PFSK-1 (cell line): ENCODE results near the gene CKMT2.

Source experiments
- FOXP2 ChIP-seq: optimal IDR thresholded peaks from 2 replicates; pipeline ENCODE3; 2011; ENCODE audit warnings: borderline replicate concordance, control low read depth, inconsistent platforms; ENCODE audit not compliant: insufficient read depth; ENCODE audit errors: extremely low read length, extremely low read depth
- POLR2AphosphoS5 ChIP-seq: IDR thresholded peaks from 2 replicates; pipeline ENCODE4 v1.6.1; 2012; ENCODE audit warnings: low read depth, mild to moderate bottlenecking, control low read depth, low read length, moderate library complexity
- SIN3A ChIP-seq: IDR thresholded peaks from 2 replicates; pipeline ENCODE4 v1.6.1; 2012; ENCODE audit warnings: mild to moderate bottlenecking, low read length, moderate library complexity, borderline replicate concordance; ENCODE audit not compliant: insufficient read depth
- TAF1 ChIP-seq: IDR thresholded peaks from 2 replicates; pipeline ENCODE4 v1.6.1; 2012; ENCODE audit warnings: low read length, control low read depth, borderline replicate concordance; ENCODE audit not compliant: insufficient read depth
- TF ChIP-seq, protein P1 (sequence below), 2 experiments: IDR thresholded peaks; 2 replicates each; pipeline versions ENCODE4 v1.6.1 to v1.8.0; 2011 to 2012; ENCODE audit warnings: low read depth in 2 of 2, low read length in 2 of 2, control low read depth in 1 of 2, inconsistent platforms in 1 of 2, mild to moderate bottlenecking in 1 of 2, moderate library complexity in 1 of 2; ENCODE audit not compliant: insufficient read depth in 1 of 2

CKMT2 gene

GRCh38 chr5:81269751-81270393 lies 36.8 kb downstream of the CKMT2 start:
- TF ChIP-seq, protein P1, sequence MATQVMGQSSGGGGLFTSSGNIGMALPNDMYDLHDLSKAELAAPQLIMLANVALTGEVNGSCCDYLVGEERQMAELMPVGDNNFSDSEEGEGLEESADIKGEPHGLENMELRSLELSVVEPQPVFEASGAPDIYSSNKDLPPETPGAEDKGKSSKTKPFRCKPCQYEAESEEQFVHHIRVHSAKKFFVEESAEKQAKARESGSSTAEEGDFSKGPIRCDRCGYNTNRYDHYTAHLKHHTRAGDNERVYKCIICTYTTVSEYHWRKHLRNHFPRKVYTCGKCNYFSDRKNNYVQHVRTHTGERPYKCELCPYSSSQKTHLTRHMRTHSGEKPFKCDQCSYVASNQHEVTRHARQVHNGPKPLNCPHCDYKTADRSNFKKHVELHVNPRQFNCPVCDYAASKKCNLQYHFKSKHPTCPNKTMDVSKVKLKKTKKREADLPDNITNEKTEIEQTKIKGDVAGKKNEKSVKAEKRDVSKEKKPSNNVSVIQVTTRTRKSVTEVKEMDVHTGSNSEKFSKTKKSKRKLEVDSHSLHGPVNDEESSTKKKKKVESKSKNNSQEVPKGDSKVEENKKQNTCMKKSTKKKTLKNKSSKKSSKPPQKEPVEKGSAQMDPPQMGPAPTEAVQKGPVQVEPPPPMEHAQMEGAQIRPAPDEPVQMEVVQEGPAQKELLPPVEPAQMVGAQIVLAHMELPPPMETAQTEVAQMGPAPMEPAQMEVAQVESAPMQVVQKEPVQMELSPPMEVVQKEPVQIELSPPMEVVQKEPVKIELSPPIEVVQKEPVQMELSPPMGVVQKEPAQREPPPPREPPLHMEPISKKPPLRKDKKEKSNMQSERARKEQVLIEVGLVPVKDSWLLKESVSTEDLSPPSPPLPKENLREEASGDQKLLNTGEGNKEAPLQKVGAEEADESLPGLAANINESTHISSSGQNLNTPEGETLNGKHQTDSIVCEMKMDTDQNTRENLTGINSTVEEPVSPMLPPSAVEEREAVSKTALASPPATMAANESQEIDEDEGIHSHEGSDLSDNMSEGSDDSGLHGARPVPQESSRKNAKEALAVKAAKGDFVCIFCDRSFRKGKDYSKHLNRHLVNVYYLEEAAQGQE (IDR thresholded peaks at IDR 0.05; ENCODE audit: insufficient read depth in 1 of 2, low read depth in 2 of 2, low read length in 2 of 2), result no peak

GRCh38 chr5:81283976-81284375 lies 50.9 kb downstream of the CKMT2 start:
- TF ChIP-seq FOXP2 (no peak), TAF1 (no peak), POLR2AphosphoS5 (no peak), SIN3A (no peak)
- TF ChIP-seq, protein P1 (IDR thresholded peaks at IDR 0.05; ENCODE audit: insufficient read depth in 1 of 2, low read depth in 2 of 2, low read length in 2 of 2), result no peak

DNA sequence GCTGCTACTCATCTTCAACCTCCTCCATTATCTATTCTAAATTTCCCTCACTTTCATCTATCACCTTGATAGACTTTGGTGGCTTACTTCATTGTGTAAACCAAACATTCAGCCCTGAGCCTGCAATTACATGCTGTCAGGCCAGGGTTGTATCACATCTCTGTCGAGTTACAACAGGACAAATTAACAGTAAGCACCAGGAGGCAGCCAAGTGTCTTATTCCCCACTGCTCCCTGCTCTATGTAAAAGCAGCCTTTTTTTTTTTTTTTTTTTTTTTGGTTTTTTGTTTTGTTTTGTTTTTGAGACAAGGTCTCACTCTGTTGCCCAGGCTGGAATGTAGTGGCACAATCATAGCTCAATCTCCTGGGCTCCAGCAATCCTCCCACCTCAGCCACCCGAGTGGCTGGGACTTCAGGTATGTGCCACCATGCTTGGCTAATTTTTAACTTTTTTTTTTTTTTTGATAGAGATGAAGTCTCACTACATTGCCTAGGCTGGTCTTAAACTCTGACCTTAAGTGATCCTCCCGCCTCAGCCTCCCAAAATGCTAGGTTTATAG lies 53.0 kb downstream of the CKMT2 start:
- TF ChIP-seq, protein P1 (IDR thresholded peaks at IDR 0.05; ENCODE audit: insufficient read depth in 1 of 2, low read depth in 2 of 2, low read length in 2 of 2), result no peak
- TF ChIP-seq POLR2AphosphoS5, result no peak
- TF ChIP-seq TAF1, result no peak
- no peak for TF ChIP-seq SIN3A
- no peak for TF ChIP-seq FOXP2

DNA sequence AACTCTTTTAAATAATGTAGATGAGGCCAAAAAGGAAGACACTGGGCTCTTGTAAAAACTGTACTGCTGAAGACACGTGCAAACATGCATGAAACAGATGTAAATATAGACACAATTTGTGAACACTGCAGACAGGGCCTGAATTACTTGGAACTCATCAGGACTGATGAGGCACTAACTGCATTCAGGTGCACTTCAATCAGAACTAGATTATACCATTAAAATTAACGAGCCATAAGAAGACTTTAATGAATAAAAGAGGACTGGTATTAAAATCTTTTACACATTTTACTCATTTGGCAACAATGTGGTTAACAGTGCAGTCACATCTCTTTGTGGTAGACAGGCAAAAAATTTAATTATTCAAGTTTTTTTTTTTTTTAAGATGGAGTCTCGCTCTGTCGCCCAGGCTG lies 54.9 kb downstream of the CKMT2 start:
- TF ChIP-seq POLR2AphosphoS5 (no peak), SIN3A (no peak)
- TF ChIP-seq, protein P1 (IDR thresholded peaks at IDR 0.05; ENCODE audit: insufficient read depth in 1 of 2, low read depth in 2 of 2, low read length in 2 of 2), result no peak

GRCh38 chr5:81290146-81290545 lies 57.0 kb downstream of the CKMT2 start:
- TF ChIP-seq FOXP2, result no peak
- no peak for TF ChIP-seq POLR2AphosphoS5
- TF ChIP-seq TAF1, result no peak
- no peak for TF ChIP-seq SIN3A
- TF ChIP-seq, protein P1 (IDR thresholded peaks at IDR 0.05; ENCODE audit: insufficient read depth in 1 of 2, low read depth in 2 of 2, low read length in 2 of 2), result no peak
